Mammary epithelial cell (primary cell): Measurements from ENCODE around the gene GABRD.

Experiments used
- CTCF ChIP-seq, 2 donors: IDR thresholded peaks in 1 of 2; conservative IDR thresholded peaks in 1 of 2; 2 replicates each; pipeline ENCODE4 v1.5.1; 2011 to 2012; ENCODE audit warnings: inconsistent platforms in 2 of 2, low read length in 2 of 2, mild to moderate bottlenecking in 2 of 2, control low read depth in 1 of 2, low read depth in 1 of 2; ENCODE audit not compliant: insufficient read depth in 1 of 2; ENCODE audit errors: extremely low read depth in 1 of 2
- EZH2 ChIP-seq: IDR thresholded peaks from 2 replicates; pipeline ENCODE4 v1.6.1; 2012; ENCODE audit warnings: low read length, inconsistent platforms, borderline replicate concordance

- TF ChIP-seq EZH2 (no peak), CTCF (conservative IDR thresholded peaks at IDR 0.05 in 1 of 2, IDR thresholded peaks at IDR 0.05 in 1 of 2; ENCODE audit: extremely low read depth in 1 of 2, insufficient read depth in 1 of 2, low read depth in 1 of 2, low read length in 2 of 2) (no peak)
Measured at GRCh38 chr1:2047749-2048729, 28.9 kb downstream of the GABRD start.
